ENCODE measurements around the gene VSTM2B.

Gene VSTM2B

GRCh38 chr19:29516358-29516725 lies 9.5 kb upstream of the VSTM2B start:
- no peak for DNase-seq

- DNase-seq, result no peak
These were observed 8.9 kb upstream of the VSTM2B start for GRCh38 chr19:29516821-29517395.

GRCh38 chr19:29517412-29517811 lies 8.4 kb upstream of the VSTM2B start:
- no peak for DNase-seq

- DNase-seq, result no peak
These were observed 7.8 kb upstream of the VSTM2B start for GRCh38 chr19:29517946-29518345.

GRCh38 chr19:29519146-29519545 lies 6.6 kb upstream of the VSTM2B start:
- DNase-seq, result no peak

- DNase-seq, result no peak
These were observed 5.9 kb upstream of the VSTM2B start for GRCh38 chr19:29519931-29520330.

GRCh38 chr19:29520390-29520789 lies 5.4 kb upstream of the VSTM2B start:
- no peak for DNase-seq

- no peak for DNase-seq
These were observed 4.3 kb upstream of the VSTM2B start for GRCh38 chr19:29521291-29522075.

- no peak for DNase-seq
These were observed 2.2 kb upstream of the VSTM2B start for GRCh38 chr19:29523568-29523967.

GRCh38 chr19:29524201-29524911 lies 1.4 kb upstream of the VSTM2B start:
- DNase-seq, result no peak

GRCh38 chr19:29524912-29525831 lies 622 bp upstream of the VSTM2B start:
- peak in 1 of 2 experiments; percentile 9 for DNase-seq

GRCh38 chr19:29526730-29527499 lies 1.1 kb downstream of the VSTM2B start:
- DNase-seq, result peak; percentile 45 to 50

GRCh38 chr19:29527500-29528328 lies 1.9 kb downstream of the VSTM2B start:
- DNase-seq, result peak in 1 of 2 experiments; percentile 10

GRCh38 chr19:29528350-29528945 lies 2.7 kb downstream of the VSTM2B start:
- peak; percentile 77 to 78 for DNase-seq

- DNase-seq, result peak in 1 of 2 experiments; percentile 5
These were observed 3.3 kb downstream of the VSTM2B start for GRCh38 chr19:29528946-29529645.

GRCh38 chr19:29529646-29530539 lies 4.1 kb downstream of the VSTM2B start:
- no peak for DNase-seq

GRCh38 chr19:29530540-29531457 lies 5.0 kb downstream of the VSTM2B start:
- no peak for DNase-seq

Measured in activated CD4-positive, alpha-beta T cell treated with anti-CD3 and anti-CD28 coated beads, Interleukin-2, amount 50 U/mL, for 48 hours (primary cell).